HG03469 (cell line): ENCODE measurements around the gene ADH6.
"Not testable (repeated sequence)": the region's sequence is repeated elsewhere in the genome, so short reads cannot be mapped to it uniquely, and the experiment has no call there.

Experiments
- ATAC-seq: cut with Tn5 transposase; IDR thresholded peaks from one replicate; pipeline ENCODE4 v1.9.1; 2021; ENCODE audit warnings: mild to moderate bottlenecking, moderate library complexity, moderate number of reproducible peaks; ENCODE audit not compliant: unreplicated experiment

Gene ADH6

GRCh38 chr4:99200138-99200537, 18.9 kb downstream of the ADH6 start:
- no peak for ATAC-seq

GRCh38 chr4:99190336-99190735, 28.7 kb downstream of the ADH6 start:
- ATAC-seq: no peak

GRCh38 chr4:99189900-99190299, 29.1 kb downstream of the ADH6 start:
- not testable (repeated sequence) for ATAC-seq

- no peak for ATAC-seq
Measured at GRCh38 chr4:99186029-99186428, 33.0 kb downstream of the ADH6 start.

- no peak for ATAC-seq
Measured at GRCh38 chr4:99185581-99185980, 33.5 kb downstream of the ADH6 start.

GRCh38 chr4:99180382-99181070, 38.5 kb downstream of the ADH6 start:
- no peak for ATAC-seq

GRCh38 chr4:99179626-99180025, 39.4 kb downstream of the ADH6 start:
- no peak for ATAC-seq

- ATAC-seq: no peak
Measured at GRCh38 chr4:99179178-99179577, 39.9 kb downstream of the ADH6 start.

- ATAC-seq: no peak
Measured at GRCh38 chr4:99166544-99166943, 52.5 kb downstream of the ADH6 start.

- ATAC-seq: no peak
Measured at GRCh38 chr4:99165978-99166377, 53.1 kb downstream of the ADH6 start.

GRCh38 chr4:99161373-99162099, 57.5 kb downstream of the ADH6 start:
- no peak for ATAC-seq

GRCh38 chr4:99159699-99160098, 59.3 kb downstream of the ADH6 start:
- no peak for ATAC-seq

- ATAC-seq: no peak
Measured at GRCh38 chr4:99157478-99157935, 61.5 kb downstream of the ADH6 start.

- no peak for ATAC-seq
Measured at GRCh38 chr4:99156992-99157391, 62.1 kb downstream of the ADH6 start.

- no peak for ATAC-seq
Measured at GRCh38 chr4:99154658-99155342, 64.2 kb downstream of the ADH6 start.
